K562 (cell line): ENCODE results near the gene KLHL6. TPM values are rescaled to one million over a fixed set of nuclear protein-coding genes. Genes with fewer than 3 reads are reported as not detected.
A peak's percentile ranks its signal among the peaks of the same experiment; 100 is the strongest.

Experiments
- ATAC-seq: fragments of 200-7000 bp; cut with Tn5 transposase; 3 replicates; pipeline ENCODE4 v1.9.1; 2020; ENCODE audit warnings: moderate library complexity
- BruUV-seq: library from RNA; stranded (reverse); fragments of 400-500 nt; replicated peaks from 2 replicates; lab custom pipeline; 2021; lab: Mats Ljungman, UMichigan
- CTCF ChIA-PET: fragments of 300-600 bp; formaldehyde crosslinking; extraction: SDS; loops from one replicate; lab custom pipeline; 2021; ENCODE audit warnings: low intra/inter-chr PET ratio; lab: Yijun Ruan, JAX
- POLR2A ChIA-PET: fragments of 300-600, 350-650 bp; sonication (Branson Sonifier 250); formaldehyde crosslinking; extraction: SDS; loops from one replicate; lab custom pipeline; 2021; ENCODE audit warnings: antibody characterized with exemption, inconsistent platforms; lab: Yijun Ruan, JAX
- DNase-seq, 4 experiments: peaks; one replicate each; pipeline versions ENCODE4 v3.0.0 to v3.0.0-alpha.2; 2011 to 2018; ENCODE audit warnings: low spot score in 3 of 4, mixed read lengths in 3 of 4; ENCODE audit errors: extremely low read depth in 1 of 4
- FAIRE-seq: peaks from 2 replicates; lab custom pipeline; 2011; peaks lifted over from hg19 to GRCh38; lab: Jason Lieb, UNC
- H2AFZ ChIP-seq: 2 replicates; pipeline ENCODE4 v1.6.0; 2011; ENCODE audit warnings: low read depth, low read length, control low read depth, inconsistent platforms
- H3K27ac ChIP-seq: fragments of 200-600 bp; 3 replicates; pipeline ENCODE4 v1.8.0; 2011; ENCODE audit warnings: low read depth, mild to moderate bottlenecking, control low read depth, inconsistent platforms, low read length, moderate library complexity, mixed read lengths; ENCODE audit errors: extremely low read depth
- H3K27me3 ChIP-seq, 2 experiments: fragments of 300-600 bp in 1 of 2; 2 replicates in 1 of 2; 3 replicates in 1 of 2; pipeline versions ENCODE4 v1.6.0 to v1.8.0; 2011; ENCODE audit warnings: inconsistent platforms in 2 of 2, low read length in 2 of 2, mild to moderate bottlenecking in 1 of 2, mixed read lengths in 1 of 2, moderate library complexity in 1 of 2; ENCODE audit not compliant: control insufficient read depth in 2 of 2, insufficient read depth in 2 of 2
- H3K36me3 ChIP-seq: fragments of 300-600 bp; 3 replicates; pipeline ENCODE4 v1.8.0; 2011; ENCODE audit warnings: mild to moderate bottlenecking, low read length, inconsistent platforms; ENCODE audit not compliant: control insufficient read depth, insufficient read depth
- H3K4me1 ChIP-seq, 2 experiments: fragments of 200-600 bp in 1 of 2; replicated peaks in 1 of 2; 2 replicates in 1 of 2; 3 replicates in 1 of 2; pipeline versions ENCODE4 v1.5.1 to v1.8.0; 2011; ENCODE audit warnings: inconsistent platforms in 2 of 2, low read length in 2 of 2, mild to moderate bottlenecking in 1 of 2, mixed read lengths in 1 of 2, moderate library complexity in 1 of 2; ENCODE audit not compliant: control insufficient read depth in 2 of 2, insufficient read depth in 2 of 2
- H3K4me2 ChIP-seq: 2 replicates; pipeline ENCODE4 v1.6.1; 2011; ENCODE audit warnings: low read length, control low read depth, inconsistent platforms, mixed read lengths; ENCODE audit not compliant: insufficient read depth
- H3K4me3 ChIP-seq: fragments of 200-600 bp; sonication (generic), shearing (Covaris generic); 2 replicates; pipeline ENCODE4 v1.5.1; 2016; ENCODE audit warnings: control low read depth, inconsistent platforms
- H3K79me2 ChIP-seq: fragments of 200-600 bp; 3 replicates; pipeline ENCODE4 v1.8.0; 2011; ENCODE audit warnings: low read length, inconsistent platforms; ENCODE audit not compliant: control insufficient read depth, insufficient read depth
- H3K9ac ChIP-seq, 2 experiments: 2 replicates each; pipeline versions ENCODE4 v1.6.0 to v1.6.1; 2011; ENCODE audit warnings: low read depth in 2 of 2, low read length in 2 of 2, control low read depth in 1 of 2, inconsistent platforms in 1 of 2, mild to moderate bottlenecking in 1 of 2, mixed read lengths in 1 of 2; ENCODE audit not compliant: insufficient read depth in 1 of 2
- H3K9me1 ChIP-seq: one replicate; pipeline ENCODE4 v1.6.0; 2011; ENCODE audit warnings: inconsistent platforms, mild to moderate bottlenecking, low read length, moderate library complexity; ENCODE audit not compliant: control insufficient read depth, insufficient read depth
- H3K9me3 ChIP-seq: replicated peaks from 2 replicates; pipeline ENCODE4 v1.5.1; 2011; ENCODE audit warnings: low read depth, low read length, inconsistent platforms; ENCODE audit not compliant: control insufficient read depth, insufficient read depth
- H4K20me1 ChIP-seq: replicated peaks from 2 replicates; pipeline ENCODE4 v1.6.1; 2011; ENCODE audit warnings: low read length, inconsistent platforms, mixed read lengths; ENCODE audit not compliant: control insufficient read depth, insufficient read depth
- CHD2 ChIP-seq: IDR thresholded peaks from 2 replicates; pipeline ENCODE4 v1.6.1; 2011; ENCODE audit warnings: low read depth, low read length
- FOXM1 ChIP-seq, 2 experiments: fragments of 450-650 bp in 1 of 2; sonication (generic) in 1 of 2; formaldehyde crosslinking in 1 of 2; IDR thresholded peaks; 2 replicates each; pipeline versions ENCODE4 v1.6.1 to v1.9.0; 2017 to 2022; ENCODE audit warnings: low read depth in 2 of 2, mild to moderate bottlenecking in 2 of 2, missing genetic modification reagents in 1 of 2, moderate library complexity in 1 of 2
- HDGF ChIP-seq: fragments of 450-650 bp; IDR thresholded peaks from 2 replicates; pipeline ENCODE4 v1.6.1; 2016
- ZNF143 ChIP-seq: sonication (generic); formaldehyde crosslinking; IDR thresholded peaks from 2 replicates; pipeline ENCODE4 v1.9.0; 2022; ENCODE audit warnings: mild to moderate bottlenecking, missing genetic modification reagents
- WGBS: fragments of 100-300 bp; shearing (Covaris generic); methylation state at CpG from one replicate; pipeline ENCODE4 v1.1.6; 2016; ENCODE audit warnings: low coverage, mixed read lengths; ENCODE audit not compliant: insufficient coverage; ENCODE audit errors: missing lambda C conversion rate; 5-methylcytosine and 5-hydroxymethylcytosine counted together
- in situ Hi-C: fragments of 300-500 bp; cut with MboI; formaldehyde crosslinking; loops from 4 replicates; pipeline ENCODE4 v1.15.0; 2018; ENCODE audit warnings: inconsistent platforms, mixed read lengths
- intact Hi-C: fragments of 100-400 bp; cut with micrococcal nuclease; formaldehyde crosslinking; loops from 2 replicates; pipeline ENCODE4 v1.14.2; 2022
- polyA plus RNA-seq, 8 experiments: library from polyadenylated mRNA; depleted of rRNA in 4 of 8; stranded (reverse) in 5 of 8; unstranded in 3 of 8; fragments of >200 nt; fragmentation: Nextera tagmentation in 2 of 8; fragmentation: Illumina TruSeq in 1 of 8; extraction: Ambion mirVana in 2 of 8; extraction: Trizol in 1 of 8; gene quantifications; 2 replicates each; pipeline versions ENCODE4 v1.2.1 to v1.2.3, GENCODE V29; 2011 to 2014; ENCODE audit warnings: inconsistent platforms in 1 of 8, missing spikeins in 1 of 8
- total RNA-seq, 7 experiments: library from RNA; depleted of rRNA in 6 of 7; stranded (reverse); fragments of >200 nt in 6 of 7; fragmentation: Illumina TruSeq in 2 of 7; extraction: Trizol in 2 of 7; gene quantifications; 2 replicates each; pipeline versions ENCODE4 v1.2.1 to v1.2.3, GENCODE V29; 2011 to 2021; ENCODE audit warnings: low replicate concordance in 1 of 7
- TF ChIP-seq, protein P1 (sequence below): sonication (generic); formaldehyde crosslinking; IDR thresholded peaks from 2 replicates; pipeline ENCODE4 v1.5.0; 2020; ENCODE audit warnings: missing genetic modification reagents
- TF ChIP-seq, protein P2 (sequence below), 2 experiments: IDR thresholded peaks; 2 replicates each; pipeline ENCODE4 v1.6.1; 2011; ENCODE audit warnings: borderline replicate concordance in 1 of 2, control low read depth in 1 of 2, low read depth in 1 of 2, low read length in 1 of 2, mild to moderate bottlenecking in 1 of 2, mixed read lengths in 1 of 2, moderate library complexity in 1 of 2; ENCODE audit not compliant: insufficient read depth in 1 of 2, insufficient read length in 1 of 2, poor library complexity in 1 of 2, severe bottlenecking in 1 of 2; ENCODE audit errors: extremely low read depth in 1 of 2

The KLHL6 gene
- total and polyA plus RNA-seq, 9 of the 15 experiments (the other 6 are each of a cell fraction or from before 2014, with no cell fraction given), result 0.18 to 2.1 (median 1.4) TPM

DNA sequence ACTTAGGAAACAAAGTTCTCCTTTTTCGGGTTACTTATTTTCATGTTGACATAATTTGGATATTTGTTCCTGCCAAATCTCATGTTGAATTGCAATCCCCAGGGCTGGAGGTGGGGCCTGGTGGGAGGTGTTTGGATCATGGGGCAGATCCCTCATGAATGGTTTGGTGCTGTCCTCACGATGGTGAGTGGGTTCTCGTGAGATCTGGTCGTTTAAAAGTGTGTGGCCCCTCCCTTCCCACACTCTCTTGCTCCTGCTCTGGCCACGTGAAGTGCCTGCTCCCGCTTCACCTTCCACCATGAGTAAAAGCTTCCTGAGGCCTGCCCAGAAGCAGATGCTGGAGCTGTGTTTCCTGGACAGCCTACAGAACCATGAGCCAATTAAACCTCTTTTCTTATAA, 83.4 kb downstream of the KLHL6 start:
- no TSS peak for BruUV-seq
- no peak overlapping the region for H2AFZ ChIP-seq
- no peak overlapping the region for H3K9ac ChIP-seq
- H3K4me2 ChIP-seq, result no peak overlapping the region
- CTCF ChIA-PET, result no interaction called here
- in situ Hi-C loops, result no loop called here
- DNase-seq (no peak), ATAC-seq (no peak), FAIRE-seq (no peak)
- H3K9me1 ChIP-seq, result no peaks in the 10 kb centered on the region
- intact Hi-C loops, result no loop called here
- 45% methylated on average over 6 of the region's 6 CpGs for WGBS
- no peaks in the 10 kb centered on the region for H3K9me3 ChIP-seq
- no peaks in the 10 kb centered on the region for H4K20me1 ChIP-seq
- no peaks in the 10 kb centered on the region for H3K27me3 ChIP-seq
- H3K4me1 ChIP-seq, result no peaks in the 10 kb centered on the region
- no peak overlapping the region for H3K4me3 ChIP-seq
- no peaks in the 10 kb centered on the region for H3K36me3 ChIP-seq
- POLR2A ChIA-PET, result no interaction called here
- H3K27ac ChIP-seq, result no peak overlapping the region
- TF ChIP-seq CHD2, result peak; percentile 68; the same call in 1 of the 2 replicates
- TF ChIP-seq, protein P1, sequence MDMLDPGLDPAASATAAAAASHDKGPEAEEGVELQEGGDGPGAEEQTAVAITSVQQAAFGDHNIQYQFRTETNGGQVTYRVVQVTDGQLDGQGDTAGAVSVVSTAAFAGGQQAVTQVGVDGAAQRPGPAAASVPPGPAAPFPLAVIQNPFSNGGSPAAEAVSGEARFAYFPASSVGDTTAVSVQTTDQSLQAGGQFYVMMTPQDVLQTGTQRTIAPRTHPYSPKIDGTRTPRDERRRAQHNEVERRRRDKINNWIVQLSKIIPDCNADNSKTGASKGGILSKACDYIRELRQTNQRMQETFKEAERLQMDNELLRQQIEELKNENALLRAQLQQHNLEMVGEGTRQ (CRISPR knock-in tag), result no peak
- no peak for TF ChIP-seq HDGF
- TF ChIP-seq, protein P2, sequence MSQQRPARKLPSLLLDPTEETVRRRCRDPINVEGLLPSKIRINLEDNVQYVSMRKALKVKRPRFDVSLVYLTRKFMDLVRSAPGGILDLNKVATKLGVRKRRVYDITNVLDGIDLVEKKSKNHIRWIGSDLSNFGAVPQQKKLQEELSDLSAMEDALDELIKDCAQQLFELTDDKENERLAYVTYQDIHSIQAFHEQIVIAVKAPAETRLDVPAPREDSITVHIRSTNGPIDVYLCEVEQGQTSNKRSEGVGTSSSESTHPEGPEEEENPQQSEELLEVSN (IDR thresholded peaks at IDR 0.05; ENCODE audit: borderline replicate concordance in 1 of 2, extremely low read depth in 1 of 2, insufficient read depth in 1 of 2, insufficient read length in 1 of 2, low read depth in 1 of 2, low read length in 1 of 2, poor library complexity in 1 of 2, severe bottlenecking in 1 of 2), result peak in 1 of 2 experiments; percentile 17
- no peak for TF ChIP-seq FOXM1 (IDR thresholded peaks at IDR 0.05; ENCODE audit: low read depth)
- no peak for TF ChIP-seq FOXM1 (CRISPR knock-in tag; IDR thresholded peaks at IDR 0.05; ENCODE audit: low read depth)
- TF ChIP-seq ZNF143 (CRISPR knock-in tag), result no peak
- H3K79me2 ChIP-seq, result no peaks in the 10 kb centered on the region
